ENCODE measurements around the gene MCC. TPM values are rescaled to one million over a fixed set of nuclear protein-coding genes. Genes with fewer than 3 reads are reported as not detected.
A peak's percentile ranks its signal among the peaks of the same experiment; 100 is the strongest.

MCC gene
- total and polyA plus RNA-seq, 2 of the 4 experiments (the other 2 are of a cell fraction): 5.0 to 20.6 TPM

DNA sequence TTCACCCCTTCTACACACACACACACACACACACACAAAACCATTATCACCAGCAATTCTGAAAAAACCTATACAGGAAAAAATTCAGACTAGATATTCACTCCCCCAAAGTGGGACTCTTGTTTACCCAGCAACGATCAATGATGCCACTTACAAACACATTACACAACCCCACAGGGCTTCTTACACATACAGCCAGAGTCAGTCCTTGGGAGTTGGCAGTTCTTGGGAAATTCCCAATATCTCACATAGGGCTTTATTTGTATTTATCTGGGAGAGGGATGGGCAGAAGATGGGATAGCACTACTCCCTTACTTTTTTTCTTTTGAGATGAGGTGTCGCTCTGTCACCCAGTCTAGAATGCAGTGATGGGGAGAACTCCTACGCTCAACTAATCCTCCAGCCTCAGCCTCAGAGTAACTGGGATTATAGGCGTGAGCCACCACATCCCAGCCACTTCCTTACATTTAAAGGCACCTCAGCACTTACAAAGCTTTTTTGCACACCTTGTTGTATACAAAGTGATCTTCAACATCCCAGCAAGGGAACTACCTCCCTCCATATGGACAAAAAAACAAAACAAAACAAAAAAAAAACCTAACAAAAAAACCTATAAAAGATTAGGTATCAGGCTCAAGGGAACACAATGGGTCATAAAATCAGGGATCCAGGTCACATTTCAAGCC is 221.9 kb downstream of the MCC start:
- TF ChIP-seq FOS (IDR thresholded peaks at IDR 0.05; ENCODE audit: low read depth, low read length): no peak
- TF ChIP-seq CEBPB (IDR thresholded peaks at IDR 0.05; ENCODE audit: low read depth, low read length): peak; percentile 36; the same call in 1 of the 2 replicates
- H4K8ac ChIP-seq (ENCODE audit: low read depth in 2 of 2, low read length in 2 of 2): no peak overlapping the region
- no peak overlapping the region for H2BK20ac ChIP-seq (ENCODE audit: low read depth, low read length)
- no peak overlapping the region for H3K27ac ChIP-seq (ENCODE audit: insufficient read depth, low read length)
- H3K23ac ChIP-seq (ENCODE audit: low read depth, low read length): no peak overlapping the region
- no peak overlapping the region for H3K18ac ChIP-seq (ENCODE audit: low read depth, low read length)
- in situ Hi-C loops (cut with MboI; ENCODE audit: low sequenced_read_pairs): no loop called here
- no peak overlapping the region for H2AK5ac ChIP-seq (ENCODE audit: low read depth, low read length)
- no peak overlapping the region for H2AK9ac ChIP-seq (replicated peaks; ENCODE audit: low read depth, low read length, poor library complexity)
- no TSS peak for BruUV-seq (replicated peaks)
- H3K4me1 ChIP-seq (ENCODE audit: control insufficient read depth, insufficient read depth, low read length): peaks cover 13% of the 10 kb centered on the region
- peak; percentile 31 for DNase-seq
- no peak overlapping the region for H3K14ac ChIP-seq (replicated peaks; ENCODE audit: low read depth, low read length)
- no peak overlapping the region for H3K4me3 ChIP-seq (ENCODE audit: insufficient read depth, low read depth, low read length)
- ATAC-seq (ENCODE audit: low read depth): no peak
- H3K9me3 ChIP-seq (ENCODE audit: control insufficient read depth, insufficient read depth, low read length): no peaks in the 10 kb centered on the region
- no peaks in the 10 kb centered on the region for H3K27me3 ChIP-seq (ENCODE audit: control insufficient read depth, insufficient read depth, low read length)
- no peak overlapping the region for H3K9ac ChIP-seq (ENCODE audit: low read depth, low read length)
- no peak overlapping the region for H2BK120ac ChIP-seq (ENCODE audit: low read depth, low read length)
- no peak overlapping the region for H4K5ac ChIP-seq (ENCODE audit: low read depth, low read length)
- intact Hi-C loops (cut with micrococcal nuclease): no loop called here
- 0 out of 2 replicates have a peak overlapping the region, but pooled peaks have one; percentile 3 for H3K4ac ChIP-seq (ENCODE audit: low read depth, low read length)
- no peak overlapping the region for H3K56ac ChIP-seq (ENCODE audit: extremely low read depth, insufficient read depth, low read length)
- H2AFZ ChIP-seq (replicated peaks; ENCODE audit: low read length, poor library complexity): no peak overlapping the region
- H2BK5ac ChIP-seq (ENCODE audit: low read depth, low read length, poor library complexity, severe bottlenecking): no peak overlapping the region
- no peaks in the 10 kb centered on the region for H3K36me3 ChIP-seq (ENCODE audit: control insufficient read depth, insufficient read depth, low read length)
- H3K9me1 ChIP-seq (ENCODE audit: insufficient read depth, low read length): peaks cover 2% of the 10 kb centered on the region; the same call in 1 of the 2 replicates
- no peak overlapping the region for H2BK15ac ChIP-seq (ENCODE audit: low read depth, low read length)
- H3K4me2 ChIP-seq (ENCODE audit: low read depth, low read length): no peak overlapping the region
- H4K91ac ChIP-seq (ENCODE audit: insufficient read depth, low read depth, low read length): no peak overlapping the region
- dilution Hi-C loops (cut with HindIII; ENCODE audit: low sequenced_read_pairs, unreplicated experiment): no loop called here
- ChIA-PET POLR2A (ENCODE audit: unreplicated experiment) (no interaction called here), CTCF (interaction anchor here (0.6 kb wide), 1 partner anchor 925 kb away, joined by 3 read pairs; no protein-coding TSS in a partner anchor)
- H3K79me1 ChIP-seq (ENCODE audit: low read depth in 1 of 2, low read length in 2 of 2): peaks cover 22 to 61% of the 10 kb centered on the region in 2 experiments
- WGBS, 2 experiments (ENCODE audit: extremely low coverage in 2 of 2, insufficient read length in 1 of 2): no CpG with 5 or more reads among the region's 4 CpGs
- H4K20me1 ChIP-seq (ENCODE audit: insufficient read depth, low read length): peaks cover 3% of the 10 kb centered on the region; the same call in 1 of the 2 replicates
